Left colon (tissue), 2 donors: Measurements from ENCODE around the gene APOBEC3C. TPM values are rescaled to one million over a fixed set of nuclear protein-coding genes. Genes with fewer than 3 reads are reported as not detected.
"Not testable (repeated sequence)": the region's sequence is repeated elsewhere in the genome, so short reads cannot be mapped to it uniquely, and the experiment has no call there.

ENCODE experiments used
- ATAC-seq: fragments of 200-7000 bp; cut with Tn5 transposase; one replicate; pipeline ENCODE4 v1.9.1; 2020; ENCODE audit warnings: mild to moderate bottlenecking, moderate library complexity
- DNase-seq, 2 donors: peaks; one replicate each; pipeline ENCODE4 v3.0.0-alpha.2; 2020
- intact Hi-C, 2 donors: fragments of 100-400 bp; cut with DNase I in 1 of 2; cut with micrococcal nuclease in 1 of 2; formaldehyde crosslinking; loops; one replicate each; pipeline versions ENCODE4 v1.11.2 to v1.14.0; 2022; cut with DNase I, micrococcal nuclease
- long read RNA-seq: library from polyadenylated mRNA; unstranded; transcript quantifications from one replicate; pipeline ENCODE4 v2.0.0, GENCODE V29; 2021
- total RNA-seq, 2 donors: library from RNA; stranded (reverse); fragmentation: NEBNext Ultra II Directional; extraction: Animal tissue kit (Norgen Biotek cat#: 25700); gene quantifications; one replicate each; pipeline ENCODE4 v1.2.1, GENCODE V29; 2021
- donor health status: DM: no; HTN: no; CAD: no.
- donor health status: DM: yes; HTN: yes; CAD: no.

Gene APOBEC3C
- 10 to 100 TPM; 19.9 to 37.7 TPM for total RNA-seq
- long read RNA-seq, transcript APOBEC3C-201 (4 exons, 2,818 nt) = major isoform, 11 of 24 reads
- long read RNA-seq, partial matches to known transcripts = 12 of 24 reads
- long read RNA-seq, other reads (novel, unspliced or antisense) = 1 of 24 reads

DNA sequence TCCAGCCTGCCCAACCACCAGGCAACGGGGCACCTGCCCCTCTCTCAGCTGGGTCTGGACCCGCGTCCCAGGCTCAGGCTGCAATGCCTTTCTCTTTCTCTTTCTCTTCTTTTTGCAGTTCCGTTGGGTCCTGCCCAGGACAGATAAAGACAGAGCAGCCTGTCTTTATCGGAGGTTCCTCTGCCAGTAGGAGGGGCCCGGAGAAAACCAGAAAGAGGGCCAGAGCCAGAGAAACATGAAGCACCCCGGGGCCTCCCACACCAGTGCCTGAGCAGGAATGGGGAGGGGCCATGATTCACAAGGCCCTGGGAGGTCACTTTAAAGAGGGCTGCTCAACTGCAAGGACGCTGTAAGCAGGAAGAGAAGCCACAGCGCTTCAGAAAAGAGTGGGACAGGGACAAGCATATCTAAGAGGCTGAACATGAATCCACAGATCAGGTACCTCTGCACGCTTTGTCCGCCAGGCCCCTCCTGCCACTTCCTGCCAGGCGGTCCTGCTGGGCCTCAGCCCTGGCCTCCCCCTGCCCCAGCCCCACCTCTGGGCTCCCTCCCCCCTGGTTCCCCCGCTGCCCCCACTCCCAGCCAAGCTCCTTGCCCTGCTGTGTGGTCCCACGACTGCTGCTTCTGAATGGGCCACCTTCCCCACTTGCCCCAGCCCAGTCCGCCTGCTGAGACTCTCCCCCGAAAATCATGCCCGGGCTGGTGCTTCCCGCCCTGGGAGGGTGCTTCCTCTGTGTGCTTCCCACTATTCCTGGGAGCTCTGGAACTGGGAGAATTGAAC is at the start of gene APOBEC3C:
Gene APOBEC3C (plus strand): TSS at position 316 of the 781 bp plus-strand sequence. CDS start 106 bp downstream, at position 422.
- peak; percentile 95 for ATAC-seq
- intact Hi-C loops = no loop called here
- peak; percentile 80 to 87 for DNase-seq

DNA sequence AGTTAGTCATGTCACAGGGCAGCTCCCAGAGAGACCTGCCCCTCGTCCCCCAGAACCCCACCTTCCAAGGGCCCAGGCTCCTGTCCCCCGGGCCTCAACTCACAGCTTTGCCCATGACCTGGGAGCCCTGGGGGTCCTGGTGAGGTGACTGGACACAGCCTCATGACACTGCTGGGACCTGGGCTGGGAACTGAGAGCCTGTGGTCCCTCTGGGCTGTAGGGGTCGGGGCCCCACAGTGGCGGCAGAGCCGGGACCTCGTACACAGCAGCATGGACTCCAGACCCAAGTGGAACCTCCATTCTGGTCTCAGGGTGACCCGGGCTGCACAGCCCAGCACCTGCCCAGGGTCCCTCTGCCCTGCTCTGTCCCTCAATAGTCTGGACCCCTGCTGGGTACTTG is 49.8 kb upstream of the APOBEC3C start:
- ATAC-seq (no peak), DNase-seq (no peak)
- intact Hi-C loops = no loop called here

DNA sequence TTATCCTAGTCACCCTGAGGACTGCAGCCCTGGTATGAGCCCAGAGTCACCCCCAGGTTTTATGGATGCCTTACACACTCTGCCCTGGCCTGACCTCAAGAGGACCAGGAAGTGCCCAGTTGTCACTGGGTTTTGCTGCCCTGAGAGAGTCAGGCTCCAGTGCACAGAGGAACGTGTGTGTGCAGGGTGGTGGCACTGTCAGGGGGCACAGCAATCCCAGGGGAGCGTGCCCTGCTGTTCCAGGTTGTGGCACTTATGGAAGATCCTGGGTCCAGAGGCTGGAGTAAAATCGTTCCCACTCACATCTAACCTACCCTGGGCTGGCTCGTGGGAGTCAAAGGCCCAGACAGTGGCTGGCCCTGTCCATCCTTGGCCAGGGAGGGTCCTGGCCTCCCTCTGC is 49.1 kb upstream of the APOBEC3C start:
- ATAC-seq = peak; percentile 60

DNA sequence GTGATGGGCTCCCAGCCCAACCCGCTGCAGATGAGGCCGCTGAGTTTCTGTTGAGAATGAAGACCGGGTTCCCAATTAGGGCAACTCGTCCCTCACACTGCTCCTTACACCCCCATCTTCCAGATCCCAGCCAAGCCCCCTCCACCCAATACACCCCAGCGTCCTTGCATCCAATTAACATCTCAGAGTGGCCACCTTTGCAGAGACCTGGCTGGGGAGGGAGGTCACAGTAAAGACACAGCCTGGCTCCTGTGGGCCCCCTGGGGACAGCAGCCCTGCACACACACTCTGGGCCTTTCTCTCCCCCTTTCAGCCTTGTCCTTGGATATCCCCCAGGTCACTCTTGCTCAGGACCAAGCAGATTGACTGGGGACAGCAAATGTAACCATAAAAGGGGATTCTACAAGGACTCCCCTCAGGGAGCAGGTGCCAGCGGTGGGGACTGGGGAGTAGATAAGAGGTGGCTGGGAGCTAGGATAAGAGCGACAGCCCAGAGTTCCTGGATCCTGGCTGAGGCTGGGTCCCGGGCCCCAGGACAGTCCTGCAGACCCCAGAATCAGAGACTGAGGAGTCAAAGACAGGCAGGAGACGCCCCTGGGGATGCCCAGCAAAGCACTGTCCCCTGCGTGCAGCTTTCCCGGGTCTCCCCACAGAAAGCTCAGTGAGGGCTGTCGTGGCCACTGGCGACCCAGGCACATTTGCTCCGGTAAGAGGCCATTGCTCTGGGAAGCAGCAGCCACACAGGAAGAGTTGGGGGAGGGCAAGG is 48.3 kb upstream of the APOBEC3C start:
- intact Hi-C loops = no loop called here
- DNase-seq (no peak), ATAC-seq (no peak)

More for the DNA sequence above, 49.1 kb upstream of the APOBEC3C start:
- intact Hi-C loops = no loop called here
- no peak for DNase-seq

DNA sequence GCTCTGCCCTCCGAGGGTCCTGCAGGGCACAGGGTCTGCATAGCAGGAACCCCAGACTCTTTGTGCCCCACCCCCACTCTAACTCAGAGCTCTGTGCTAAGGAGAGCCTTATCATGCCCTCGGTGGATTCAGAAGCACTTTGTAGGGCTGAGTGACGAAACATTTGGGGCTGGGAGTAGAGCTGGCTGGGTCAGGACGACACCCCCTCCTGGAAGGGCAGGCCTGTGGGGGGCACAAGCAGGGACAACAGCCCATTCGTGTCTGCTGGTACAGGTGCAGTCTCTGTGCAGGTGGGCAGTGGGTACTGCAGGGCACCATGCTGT is 47.7 kb upstream of the APOBEC3C start:
- no peak for ATAC-seq
- DNase-seq = no peak
- intact Hi-C loops = no loop called here

DNA sequence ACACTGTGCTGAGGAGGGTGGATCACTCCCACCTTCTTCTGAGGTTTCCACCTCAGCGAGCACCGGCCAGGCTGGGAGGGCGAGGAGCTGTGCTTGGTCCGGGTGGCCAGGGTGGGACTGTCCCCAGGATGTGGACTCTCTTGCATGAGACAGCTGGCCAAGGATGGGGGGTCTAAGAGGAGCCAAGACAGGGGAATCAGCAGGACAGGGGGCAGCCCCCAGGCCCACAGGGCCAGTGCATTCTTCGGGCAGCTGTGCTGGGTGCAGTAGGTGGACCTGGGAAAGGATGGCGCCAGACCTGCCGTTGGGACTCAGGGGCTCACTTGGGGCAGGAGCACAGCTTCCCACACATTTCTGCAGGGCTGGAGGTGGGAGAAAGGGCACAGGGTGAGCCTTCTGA is 47.1 kb upstream of the APOBEC3C start:
- DNase-seq (no peak), ATAC-seq (no peak)
- intact Hi-C loops = no loop called here

DNA sequence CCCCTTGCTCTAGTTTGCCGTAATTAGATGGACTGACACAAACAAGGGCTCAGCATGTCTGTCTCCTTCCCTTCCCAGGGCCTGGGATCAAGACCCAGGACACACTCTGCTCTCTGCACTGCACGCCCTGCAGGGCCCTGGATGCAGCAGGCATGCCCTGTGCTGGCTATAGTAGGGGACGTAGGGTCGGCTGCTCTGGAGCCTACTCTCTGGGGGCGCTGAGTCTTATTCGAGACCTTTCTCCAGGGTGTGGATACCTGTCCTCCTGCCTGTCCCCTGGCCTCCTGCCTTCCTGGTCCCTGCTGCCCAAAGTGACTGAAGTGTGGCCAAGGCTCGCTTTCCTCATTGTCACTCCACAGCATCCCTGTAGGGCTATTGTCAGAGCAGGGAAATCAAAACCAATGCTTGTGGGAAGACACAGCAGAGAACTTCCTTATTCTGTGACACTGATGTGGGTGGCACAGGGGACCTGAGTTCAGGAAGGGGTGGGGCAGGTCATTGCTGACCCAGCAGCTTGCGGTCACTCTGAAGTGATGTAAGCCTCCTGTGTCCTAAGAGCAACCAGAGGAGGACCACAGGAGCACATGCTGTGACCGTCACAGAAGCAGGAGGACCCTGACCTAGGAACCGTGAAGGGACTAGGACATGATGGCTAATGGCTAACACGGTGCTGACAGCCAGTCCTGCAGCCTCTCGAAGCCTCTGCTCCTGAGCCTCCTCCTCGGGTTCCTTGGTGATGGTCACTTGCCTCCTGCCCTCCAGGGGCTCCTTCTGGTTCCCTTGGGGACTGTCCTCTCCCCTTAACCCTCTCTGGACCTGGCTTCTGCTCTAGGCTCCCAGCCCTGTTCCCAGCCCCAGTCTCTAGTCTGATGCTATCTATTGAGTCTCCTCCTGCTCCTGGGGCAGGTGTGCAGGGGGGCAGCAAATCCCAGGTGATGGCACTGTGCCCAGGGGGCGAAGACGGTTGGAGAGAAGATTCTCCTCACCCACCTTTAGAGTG is 46.3 kb upstream of the APOBEC3C start:
- peak; percentile 10 for ATAC-seq
- DNase-seq = peak in 1 of 2 donors; percentile 66
- intact Hi-C loops = no loop called here

DNA sequence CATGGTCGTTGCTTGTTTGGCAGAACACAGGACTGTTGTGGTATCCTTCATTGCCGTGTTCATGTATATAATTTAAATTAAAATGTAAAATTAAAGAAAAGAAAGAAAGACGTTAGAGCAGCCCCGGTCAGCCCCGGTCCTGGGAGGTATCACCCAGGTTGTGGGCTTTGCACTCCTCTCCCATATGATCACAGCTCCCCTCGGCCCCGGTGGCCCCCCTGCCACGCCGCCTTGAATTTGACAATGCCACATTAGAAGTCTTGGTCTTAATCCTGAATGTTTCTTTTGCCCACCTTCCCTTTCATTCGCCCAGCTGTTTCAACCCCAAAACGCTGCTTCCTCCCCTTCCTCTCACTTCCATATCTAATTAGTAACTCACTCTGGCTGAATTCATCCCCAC is 45.3 kb upstream of the APOBEC3C start:
- intact Hi-C loops = no loop called here
- DNase-seq (no peak), ATAC-seq (no peak)

DNA sequence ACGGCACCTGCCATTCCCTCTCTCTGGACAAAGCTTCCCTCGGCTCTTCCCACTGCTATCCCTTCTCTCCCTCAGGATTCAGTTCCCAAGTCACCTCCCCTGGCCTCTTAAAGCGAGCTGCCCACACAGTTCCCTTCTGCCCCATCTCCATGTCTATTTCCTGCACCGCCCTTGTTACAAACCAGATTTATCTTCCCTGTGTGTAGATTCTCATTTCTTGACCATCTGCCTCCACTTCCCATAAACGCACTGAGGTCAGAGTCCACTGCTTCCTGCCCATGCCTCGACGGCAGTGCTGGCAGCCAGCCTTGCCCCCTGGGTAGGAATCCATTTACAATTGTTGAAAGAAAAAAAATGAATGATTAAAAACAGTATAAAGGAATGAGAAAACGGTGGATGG is 43.5 kb upstream of the APOBEC3C start:
- peak; percentile 66 for ATAC-seq
- intact Hi-C loops = no loop called here
- no peak for DNase-seq

DNA sequence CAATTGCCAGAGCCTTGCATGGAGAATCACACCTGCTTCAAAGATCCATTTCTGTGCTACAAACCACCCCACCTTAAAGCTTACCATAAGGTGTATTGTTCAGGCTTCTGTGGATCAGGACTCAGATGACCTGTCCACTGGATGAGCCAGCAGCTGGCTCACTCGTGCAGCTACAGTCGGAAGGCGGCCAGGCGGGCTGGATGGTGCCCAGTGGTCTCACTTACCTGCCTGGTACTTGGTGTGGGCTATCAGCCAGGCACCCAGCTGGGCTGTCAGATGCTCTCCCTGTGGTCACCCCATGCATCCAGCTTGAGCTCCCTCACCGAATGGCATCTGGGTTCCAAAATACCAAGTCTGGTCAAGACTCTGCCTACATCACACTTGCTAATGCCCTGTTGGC is 42.9 kb upstream of the APOBEC3C start:
- DNase-seq (no peak), ATAC-seq (no peak)
- intact Hi-C loops = no loop called here

DNA sequence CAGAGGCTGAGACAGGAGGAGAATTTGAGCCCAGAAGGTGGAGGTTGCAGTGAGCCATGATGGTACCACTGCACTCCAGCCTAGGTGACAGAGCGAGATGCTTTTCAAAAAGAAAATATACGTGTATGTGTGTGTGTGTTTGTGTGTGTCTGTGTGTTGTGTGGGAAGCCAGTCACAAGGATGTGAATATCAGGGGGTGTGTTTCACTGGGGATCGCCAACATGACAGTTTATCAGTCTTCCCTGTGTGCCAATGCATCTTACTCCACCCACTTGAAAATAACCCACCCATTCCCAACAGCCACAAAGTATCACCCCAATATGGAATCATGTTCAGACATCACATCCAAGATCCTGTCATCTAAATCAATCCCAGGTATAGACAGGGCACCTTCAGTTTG is 42.3 kb upstream of the APOBEC3C start:
- ATAC-seq = no peak
- intact Hi-C loops = no loop called here

DNA sequence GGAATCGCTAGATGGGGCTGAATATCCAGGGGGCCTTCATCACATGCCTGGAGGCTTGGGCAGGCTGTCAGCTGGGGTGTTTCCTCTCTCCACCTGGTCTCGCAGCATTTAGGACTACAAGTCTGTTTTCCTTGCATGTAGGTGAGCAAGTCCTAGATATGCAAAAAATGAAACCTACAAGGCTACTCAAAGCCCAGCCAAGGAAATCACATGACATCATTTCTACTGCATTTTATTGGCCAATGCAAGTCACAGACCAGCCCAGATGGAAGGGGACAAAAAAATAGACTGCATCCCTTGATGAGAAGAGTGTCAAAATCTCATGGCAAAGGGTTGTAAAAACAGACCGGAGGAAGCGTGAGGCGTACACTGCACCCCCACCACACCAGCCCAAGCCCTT is 41.5 kb upstream of the APOBEC3C start:
- intact Hi-C loops = no loop called here
- ATAC-seq = no peak

More for the DNA sequence above, 42.3 kb upstream of the APOBEC3C start:
- no peak for DNase-seq

DNA sequence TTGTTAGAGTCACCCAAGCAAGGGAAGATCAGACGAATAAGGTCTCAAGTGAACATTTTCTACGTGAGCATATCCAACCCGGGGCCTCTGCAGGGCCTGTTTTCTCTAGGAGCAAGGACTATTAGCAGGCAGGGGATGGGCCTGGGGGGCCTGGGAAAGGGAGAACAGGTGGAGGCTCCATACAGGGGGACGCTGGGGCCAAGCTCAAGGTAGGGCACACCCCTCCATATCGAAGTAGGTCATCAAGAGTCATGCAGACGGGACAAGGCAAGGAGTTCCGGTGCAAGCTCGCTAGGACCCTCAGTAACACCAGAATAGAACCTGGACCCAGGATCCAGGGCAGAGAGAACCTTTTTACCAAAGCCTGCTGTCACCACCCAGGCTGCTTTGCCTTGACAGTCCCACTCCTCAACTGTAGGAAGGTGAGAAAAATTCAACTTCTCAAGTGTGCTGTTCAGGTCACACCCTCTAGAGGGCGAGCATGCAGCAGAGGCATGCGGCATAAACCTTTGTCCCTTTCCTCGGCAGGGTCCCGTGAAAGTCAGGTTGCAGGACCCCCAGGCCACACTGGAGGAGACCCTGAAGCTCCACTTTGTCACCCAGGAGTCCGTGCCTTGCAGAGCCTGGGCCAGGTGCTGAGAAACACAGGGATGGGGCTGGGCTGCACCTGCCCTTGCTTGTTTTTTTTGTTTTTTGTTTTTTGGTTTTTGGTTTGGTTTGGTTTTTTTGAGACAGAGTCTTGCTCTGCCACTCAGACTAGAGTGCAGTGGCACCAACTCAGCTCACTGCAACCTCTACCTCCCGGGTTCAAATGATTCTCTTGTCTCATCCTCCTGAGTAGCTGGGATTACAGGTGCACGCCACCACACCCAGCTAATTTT is 40.5 kb upstream of the APOBEC3C start:
- intact Hi-C loops = no loop called here
- DNase-seq (peak in 1 of 2 donors; percentile 68), ATAC-seq (peak; percentile 68)

More for the DNA sequence above, 41.5 kb upstream of the APOBEC3C start:
- no peak for DNase-seq

DNA sequence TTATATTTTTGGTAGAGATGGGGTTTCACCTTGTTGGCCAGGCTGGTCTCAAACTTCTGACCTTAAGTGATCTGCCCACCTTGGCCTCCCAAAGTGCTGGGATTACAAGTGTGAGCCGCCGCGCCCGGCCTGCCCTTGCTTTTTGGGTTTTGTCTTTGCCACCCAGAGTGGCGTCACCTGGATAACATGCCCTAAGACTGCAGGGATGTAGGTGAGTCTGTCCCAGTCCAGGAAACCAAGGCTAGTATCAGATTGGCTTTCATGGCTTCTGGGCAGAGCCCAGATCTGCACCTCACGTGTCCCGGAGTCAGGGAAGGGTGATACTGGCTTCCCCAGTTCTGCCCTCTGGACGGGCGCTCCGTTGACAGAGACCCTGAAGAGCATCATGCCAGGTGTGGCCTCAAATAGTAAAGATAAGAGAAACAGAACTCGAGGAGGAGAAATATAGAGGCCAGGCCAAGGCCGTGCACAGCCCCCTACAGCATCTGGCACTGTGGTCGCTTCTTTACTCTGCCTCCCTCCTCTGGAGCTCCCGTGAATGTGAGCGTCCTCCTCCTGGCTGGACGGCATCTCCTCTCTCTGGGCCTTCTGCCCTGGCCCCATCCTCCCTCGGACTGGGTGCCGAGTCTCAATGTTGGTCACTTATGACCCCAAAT is 39.8 kb upstream of the APOBEC3C start:
- ATAC-seq = no peak
- intact Hi-C loops = no loop called here

DNA sequence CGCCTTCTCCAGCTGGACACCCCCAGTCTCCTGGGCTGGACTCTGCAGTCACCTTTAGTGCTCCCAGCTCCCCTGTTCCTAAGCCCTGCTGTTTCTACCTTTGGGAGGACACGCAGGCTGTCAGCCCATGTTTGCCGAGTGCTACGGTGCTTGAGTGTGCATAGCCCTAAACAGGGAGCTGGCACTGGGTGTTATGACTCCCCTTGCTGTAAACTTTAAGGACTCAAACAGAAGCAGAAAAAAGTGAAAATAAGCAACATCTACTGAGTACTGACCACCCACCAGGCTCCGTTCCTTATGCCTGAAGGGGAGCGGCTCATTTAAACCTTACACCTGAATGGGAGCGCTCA is 39.3 kb upstream of the APOBEC3C start:
- DNase-seq (no peak), ATAC-seq (no peak)
- intact Hi-C loops = no loop called here

More for the DNA sequence above, 39.8 kb upstream of the APOBEC3C start:
- no peak for DNase-seq

DNA sequence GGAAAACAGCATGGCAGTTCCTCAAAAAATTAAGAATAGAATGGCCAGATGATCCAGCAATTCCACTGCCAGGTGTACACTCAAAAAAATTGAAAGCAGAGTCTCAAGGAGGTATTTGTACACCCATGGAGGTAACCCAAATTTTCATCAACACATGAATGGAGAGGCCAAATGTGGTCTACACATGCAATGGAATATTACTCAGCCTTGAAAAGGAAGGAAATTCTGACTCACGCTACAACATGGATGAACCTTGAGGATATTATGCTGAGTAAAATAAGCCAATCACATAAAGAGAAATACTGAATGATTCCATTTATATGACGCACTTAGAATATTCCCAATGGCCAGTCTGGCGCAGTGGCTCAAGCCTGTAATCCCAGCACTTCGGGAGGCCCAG is 36.8 kb upstream of the APOBEC3C start:
- intact Hi-C loops, DNase-seq, ATAC-seq: not testable (repeated sequence)

DNA sequence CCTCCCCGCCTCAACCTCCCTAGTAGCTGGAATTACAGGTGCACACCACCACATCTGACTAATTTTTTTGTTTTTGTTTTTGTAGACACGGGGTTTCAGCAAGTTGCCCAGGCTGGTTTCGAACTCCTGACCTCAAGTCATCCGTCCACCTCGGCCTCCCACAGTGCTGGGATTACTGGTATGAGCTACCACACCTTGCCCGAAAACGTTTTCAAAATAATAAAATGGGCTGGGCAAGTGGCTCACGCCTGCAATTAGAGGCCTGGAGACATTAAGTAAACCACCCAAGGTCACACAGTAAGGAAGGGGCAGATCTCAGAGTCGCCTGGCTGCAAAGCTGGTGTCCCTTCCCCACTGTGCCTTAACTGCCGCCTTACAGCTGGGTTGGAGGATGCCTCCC is 33.5 kb upstream of the APOBEC3C start:
- DNase-seq (peak in 1 of 2 donors; percentile 43), ATAC-seq (peak; percentile 50)
- intact Hi-C loops = not testable (repeated sequence)
